PC-3 (cell line): Measurements from ENCODE around the gene TSPAN9. TPM values are rescaled to one million over a fixed set of nuclear protein-coding genes. Genes with fewer than 3 reads are reported as not detected.

Experiments used
- ATAC-seq: fragments of 200-7000 bp; cut with Tn5 transposase; 2 replicates; pipeline ENCODE4 v1.9.1; 2020; ENCODE audit warnings: mild to moderate bottlenecking, moderate library complexity
- BruUV-seq: library from RNA; stranded (reverse); fragments of 400-500 nt; replicated peaks from 2 replicates; lab custom pipeline; 2021; lab: Mats Ljungman, UMichigan
- CTCF ChIA-PET: fragments of 300-600 bp; sonication (Branson Sonifier 250); formaldehyde crosslinking; loops from one replicate; lab custom pipeline; 2022; ENCODE audit warnings: antibody characterized with exemption; lab: Charles Lee
- POLR2A ChIA-PET: fragments of 300-600 bp; sonication (Branson Sonifier 250); formaldehyde crosslinking; loops from one replicate; lab custom pipeline; 2022; ENCODE audit warnings: antibody characterized with exemption; ENCODE audit not compliant: unreplicated experiment; lab: Charles Lee
- DNase-seq: peaks from one replicate; pipeline ENCODE4 v3.0.0-alpha.2; 2015
- H2AFZ ChIP-seq: fragments of 300-600 bp; sonication (generic); 2 replicates; pipeline ENCODE4 v1.6.0; 2016; ENCODE audit warnings: antibody characterized with exemption, low read length
- H3F3A ChIP-seq: fragments of 300-600 bp; sonication (generic); one replicate; pipeline ENCODE4 v1.6.0; 2017; ENCODE audit warnings: antibody characterized with exemption, low read length, control low read depth, mild to moderate bottlenecking; ENCODE audit not compliant: unreplicated experiment
- H3K27ac ChIP-seq: fragments of 300-600 bp; sonication (generic); 2 replicates; pipeline ENCODE4 v1.5.1; 2016; ENCODE audit warnings: mild to moderate bottlenecking, low read length
- H3K27me3 ChIP-seq: fragments of 300-600 bp; sonication (generic); 2 replicates; pipeline ENCODE4 v1.6.1; 2016; ENCODE audit warnings: low read length, mixed read lengths
- H3K36me3 ChIP-seq: fragments of 300-600 bp; sonication (generic); 2 replicates; pipeline ENCODE4 v1.6.1; 2016; ENCODE audit warnings: low read depth, mixed run types, low read length, mixed read lengths
- H3K4me1 ChIP-seq: fragments of 300-600 bp; sonication (generic); 2 replicates; pipeline ENCODE4 v1.5.1; 2016; ENCODE audit warnings: low read length; ENCODE audit not compliant: insufficient read depth
- H3K4me2 ChIP-seq: fragments of 300-600 bp; sonication (generic); 2 replicates; pipeline ENCODE4 v1.6.0; 2016; ENCODE audit warnings: low read length
- H3K4me3 ChIP-seq: fragments of 300-600 bp; sonication (generic); 2 replicates; pipeline ENCODE4 v1.5.1; 2016; ENCODE audit warnings: mild to moderate bottlenecking, low read length, mixed read lengths
- H3K79me2 ChIP-seq: fragments of 300-600 bp; sonication (generic); 2 replicates; pipeline ENCODE4 v1.6.1; 2017; ENCODE audit warnings: low read length, mixed read lengths
- H3K9ac ChIP-seq: fragments of 300-600 bp; sonication (generic); 2 replicates; pipeline ENCODE4 v1.6.0; 2016; ENCODE audit warnings: mild to moderate bottlenecking, low read length
- H3K9me2 ChIP-seq: fragments of 300-600 bp; sonication (generic); replicated peaks from 2 replicates; pipeline ENCODE4 v1.6.1; 2016; ENCODE audit warnings: mixed run types, low read length, mixed read lengths
- H3K9me3 ChIP-seq: fragments of 300-600 bp; sonication (generic); 2 replicates; pipeline ENCODE4 v1.6.1; 2016; ENCODE audit warnings: low read length, mixed read lengths
- H4K20me1 ChIP-seq: fragments of 300-600 bp; sonication (generic); 2 replicates; pipeline ENCODE4 v1.6.1; 2016; ENCODE audit warnings: low read length, mixed read lengths
- CTCF ChIP-seq: fragments of 300-600 bp; sonication (generic); conservative IDR thresholded peaks from 2 replicates; pipeline ENCODE4 v1.5.1; 2017; ENCODE audit warnings: antibody characterized with exemption, low read depth, mild to moderate bottlenecking, low read length
- EZH2 ChIP-seq: fragments of 300-600 bp; sonication (generic); IDR thresholded peaks from one replicate; pipeline ENCODE4 v1.6.1; 2017; ENCODE audit warnings: antibody characterized with exemption, mild to moderate bottlenecking, low read length; ENCODE audit not compliant: unreplicated experiment
- EZH2phosphoT487 ChIP-seq: fragments of 300-600 bp; sonication (generic); IDR thresholded peaks from 2 replicates; pipeline ENCODE4 v1.6.1; 2018; ENCODE audit warnings: mild to moderate bottlenecking, antibody characterized with exemption, low read length, borderline replicate concordance
- intact Hi-C: fragments of 100-400 bp; cut with micrococcal nuclease; formaldehyde crosslinking; loops from 2 replicates; pipeline ENCODE4 v1.9.0; 2023
- total RNA-seq: library from RNA; depleted of rRNA; stranded (reverse); fragments of >200 nt; gene quantifications from 2 replicates; pipeline ENCODE4 v1.2.3, GENCODE V29; 2014

TSPAN9 gene
- total RNA-seq, 1 experiment from 2014 or later: 6.2 TPM

DNA sequence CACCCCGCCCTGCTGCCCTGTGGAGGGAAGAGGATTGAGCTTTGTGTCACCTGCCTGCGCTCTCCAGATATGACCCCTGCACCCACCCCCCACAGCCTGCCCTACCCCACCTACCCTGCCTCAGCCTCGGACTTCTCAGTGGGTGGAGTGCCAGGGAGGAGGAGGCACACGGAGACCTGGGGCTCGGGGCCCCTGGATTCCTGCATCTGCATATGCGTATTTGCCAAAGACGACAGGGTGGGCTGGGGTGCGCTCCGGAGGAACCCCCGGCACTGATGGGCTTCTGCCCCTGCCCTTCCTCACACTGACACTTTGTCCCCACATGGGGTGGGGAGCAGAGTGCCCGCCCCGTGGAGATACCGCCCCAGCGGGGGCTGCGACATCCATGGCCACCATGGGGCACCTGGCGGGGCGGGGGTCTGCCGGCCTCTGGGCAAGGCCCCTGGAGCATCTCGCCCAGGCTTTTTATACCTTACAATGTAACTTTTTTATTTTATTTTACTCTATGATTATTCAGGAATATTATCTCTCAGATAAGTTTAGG, 206.0 kb downstream of the TSPAN9 start:
- Histone ChIP-seq H2AFZ (no peak overlapping the region), H3K36me3 (no peaks in the 10 kb centered on the region), H4K20me1 (no peaks in the 10 kb centered on the region), H3K9ac (no peak overlapping the region), H3K4me3 (no peak overlapping the region), H3K4me1 (no peaks in the 10 kb centered on the region), H3K9me3 (no peaks in the 10 kb centered on the region), H3K27me3 (no peaks in the 10 kb centered on the region), H3K9me2 (no peaks in the 10 kb centered on the region), H3F3A (no peaks in the 10 kb centered on the region), H3K27ac (no peak overlapping the region), H3K79me2 (no peaks in the 10 kb centered on the region), H3K4me2 (no peak overlapping the region)
- TF ChIP-seq CTCF (no peak), EZH2 (no peak), EZH2phosphoT487 (no peak)
- intact Hi-C loops: no loop called here
- ChIA-PET CTCF (no interaction called here), POLR2A (no interaction called here)
- no peak for DNase-seq
- no TSS peak for BruUV-seq
- no peak for ATAC-seq

DNA sequence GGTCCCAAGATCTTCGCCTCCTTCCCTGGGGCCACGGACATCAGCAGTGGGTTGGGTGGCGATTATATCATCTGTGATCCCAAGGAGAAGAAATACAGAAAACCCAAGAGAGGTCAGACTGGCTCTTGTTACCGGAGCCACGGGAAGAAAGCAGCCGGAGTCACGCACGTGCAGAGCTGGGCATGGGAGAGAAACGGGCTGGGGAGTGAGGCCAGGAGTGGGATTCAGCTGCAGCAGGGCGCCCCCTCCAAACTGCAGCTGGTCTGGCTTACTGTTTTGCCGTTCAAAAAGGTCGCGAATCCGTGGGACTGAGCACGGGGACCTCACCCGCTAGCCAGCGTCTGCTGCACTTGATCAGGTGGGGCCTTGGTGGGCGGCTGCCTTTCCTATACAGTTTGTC, 207.2 kb downstream of the TSPAN9 start:
- Histone ChIP-seq H3K79me2 (no peaks in the 10 kb centered on the region), H3F3A (no peaks in the 10 kb centered on the region), H3K4me2 (no peak overlapping the region), H3K9ac (no peak overlapping the region), H3K4me1 (no peaks in the 10 kb centered on the region), H2AFZ (no peak overlapping the region), H4K20me1 (no peaks in the 10 kb centered on the region), H3K36me3 (no peaks in the 10 kb centered on the region), H3K9me3 (no peaks in the 10 kb centered on the region), H3K4me3 (no peak overlapping the region), H3K27ac (no peak overlapping the region), H3K27me3 (no peaks in the 10 kb centered on the region), H3K9me2 (no peaks in the 10 kb centered on the region)
- no peak for ATAC-seq
- TF ChIP-seq EZH2 (no peak), CTCF (no peak), EZH2phosphoT487 (no peak)
- ChIA-PET POLR2A (no interaction called here), CTCF (no interaction called here)
- intact Hi-C loops: no loop called here
- no peak for DNase-seq
- no TSS peak for BruUV-seq

- no peaks in the 10 kb centered on the region for H4K20me1 ChIP-seq
- no peaks in the 10 kb centered on the region for H3K4me1 ChIP-seq
- no peak for ATAC-seq
- no peaks in the 10 kb centered on the region for H3K9me2 ChIP-seq
- no peak overlapping the region for H3K9ac ChIP-seq
- H3F3A ChIP-seq: no peaks in the 10 kb centered on the region
- H3K4me3 ChIP-seq: no peak overlapping the region
- H3K27ac ChIP-seq: no peak overlapping the region
- no TSS peak for BruUV-seq
- no peak for DNase-seq
- intact Hi-C loops: no loop called here
- H3K79me2 ChIP-seq: no peaks in the 10 kb centered on the region
- POLR2A ChIA-PET: no interaction called here
- H2AFZ ChIP-seq: no peak overlapping the region
- no peaks in the 10 kb centered on the region for H3K36me3 ChIP-seq
- H3K4me2 ChIP-seq: no peak overlapping the region
- CTCF ChIA-PET: no interaction called here
- no peak for TF ChIP-seq EZH2
- no peak for TF ChIP-seq CTCF
- TF ChIP-seq EZH2phosphoT487: no peak
- H3K27me3 ChIP-seq: no peaks in the 10 kb centered on the region
- H3K9me3 ChIP-seq: no peaks in the 10 kb centered on the region
Observed at GRCh38 chr12:3285570-3285969, 208.4 kb downstream of the TSPAN9 start.
